K562 (cell line): ENCODE measurements around the gene PPFIBP2. TPM values are rescaled to one million over a fixed set of nuclear protein-coding genes. Genes with fewer than 3 reads are reported as not detected.

Experiments used
- ATAC-seq: fragments of 200-7000 bp; cut with Tn5 transposase; 3 replicates; pipeline ENCODE4 v1.9.1; 2020; ENCODE audit warnings: moderate library complexity
- BruUV-seq: library from RNA; stranded (reverse); fragments of 400-500 nt; replicated peaks from 2 replicates; lab custom pipeline; 2021; lab: Mats Ljungman, UMichigan
- CTCF ChIA-PET: fragments of 300-600 bp; formaldehyde crosslinking; extraction: SDS; loops from one replicate; lab custom pipeline; 2021; ENCODE audit warnings: low intra/inter-chr PET ratio; lab: Yijun Ruan, JAX
- POLR2A ChIA-PET: fragments of 300-600, 350-650 bp; sonication (Branson Sonifier 250); formaldehyde crosslinking; extraction: SDS; loops from one replicate; lab custom pipeline; 2021; ENCODE audit warnings: antibody characterized with exemption, inconsistent platforms; lab: Yijun Ruan, JAX
- DNase-seq, 4 experiments: peaks; one replicate each; pipeline versions ENCODE4 v3.0.0 to v3.0.0-alpha.2; 2011 to 2018; ENCODE audit warnings: low spot score in 3 of 4, mixed read lengths in 3 of 4; ENCODE audit errors: extremely low read depth in 1 of 4
- FAIRE-seq: peaks from 2 replicates; lab custom pipeline; 2011; peaks lifted over from hg19 to GRCh38; lab: Jason Lieb, UNC
- H2AFZ ChIP-seq: 2 replicates; pipeline ENCODE4 v1.6.0; 2011; ENCODE audit warnings: low read depth, low read length, control low read depth, inconsistent platforms
- H3K27ac ChIP-seq: fragments of 200-600 bp; 3 replicates; pipeline ENCODE4 v1.8.0; 2011; ENCODE audit warnings: low read depth, mild to moderate bottlenecking, control low read depth, inconsistent platforms, low read length, moderate library complexity, mixed read lengths; ENCODE audit errors: extremely low read depth
- H3K27me3 ChIP-seq, 2 experiments: fragments of 300-600 bp in 1 of 2; 2 replicates in 1 of 2; 3 replicates in 1 of 2; pipeline versions ENCODE4 v1.6.0 to v1.8.0; 2011; ENCODE audit warnings: inconsistent platforms in 2 of 2, low read length in 2 of 2, mild to moderate bottlenecking in 1 of 2, mixed read lengths in 1 of 2, moderate library complexity in 1 of 2; ENCODE audit not compliant: control insufficient read depth in 2 of 2, insufficient read depth in 2 of 2
- H3K36me3 ChIP-seq: fragments of 300-600 bp; 3 replicates; pipeline ENCODE4 v1.8.0; 2011; ENCODE audit warnings: mild to moderate bottlenecking, low read length, inconsistent platforms; ENCODE audit not compliant: control insufficient read depth, insufficient read depth
- H3K4me1 ChIP-seq, 2 experiments: fragments of 200-600 bp in 1 of 2; replicated peaks in 1 of 2; 2 replicates in 1 of 2; 3 replicates in 1 of 2; pipeline versions ENCODE4 v1.5.1 to v1.8.0; 2011; ENCODE audit warnings: inconsistent platforms in 2 of 2, low read length in 2 of 2, mild to moderate bottlenecking in 1 of 2, mixed read lengths in 1 of 2, moderate library complexity in 1 of 2; ENCODE audit not compliant: control insufficient read depth in 2 of 2, insufficient read depth in 2 of 2
- H3K4me2 ChIP-seq: 2 replicates; pipeline ENCODE4 v1.6.1; 2011; ENCODE audit warnings: low read length, control low read depth, inconsistent platforms, mixed read lengths; ENCODE audit not compliant: insufficient read depth
- H3K4me3 ChIP-seq: fragments of 200-600 bp; sonication (generic), shearing (Covaris generic); 2 replicates; pipeline ENCODE4 v1.5.1; 2016; ENCODE audit warnings: control low read depth, inconsistent platforms
- H3K79me2 ChIP-seq: fragments of 200-600 bp; 3 replicates; pipeline ENCODE4 v1.8.0; 2011; ENCODE audit warnings: low read length, inconsistent platforms; ENCODE audit not compliant: control insufficient read depth, insufficient read depth
- H3K9ac ChIP-seq, 2 experiments: 2 replicates each; pipeline versions ENCODE4 v1.6.0 to v1.6.1; 2011; ENCODE audit warnings: low read depth in 2 of 2, low read length in 2 of 2, control low read depth in 1 of 2, inconsistent platforms in 1 of 2, mild to moderate bottlenecking in 1 of 2, mixed read lengths in 1 of 2; ENCODE audit not compliant: insufficient read depth in 1 of 2
- H3K9me1 ChIP-seq: one replicate; pipeline ENCODE4 v1.6.0; 2011; ENCODE audit warnings: inconsistent platforms, mild to moderate bottlenecking, low read length, moderate library complexity; ENCODE audit not compliant: control insufficient read depth, insufficient read depth
- H3K9me3 ChIP-seq: replicated peaks from 2 replicates; pipeline ENCODE4 v1.5.1; 2011; ENCODE audit warnings: low read depth, low read length, inconsistent platforms; ENCODE audit not compliant: control insufficient read depth, insufficient read depth
- H4K20me1 ChIP-seq: replicated peaks from 2 replicates; pipeline ENCODE4 v1.6.1; 2011; ENCODE audit warnings: low read length, inconsistent platforms, mixed read lengths; ENCODE audit not compliant: control insufficient read depth, insufficient read depth
- HNRNPK ChIP-seq: fragments of 200-400 bp; formaldehyde crosslinking; IDR thresholded peaks from one replicate; pipeline ENCODE4 v1.6.1; 2018; ENCODE audit warnings: mild to moderate bottlenecking, low read depth, low read length; ENCODE audit not compliant: poor library complexity, severe bottlenecking
- LCOR ChIP-seq: sonication (generic); formaldehyde crosslinking; IDR thresholded peaks from 2 replicates; pipeline ENCODE4 v1.8.0; 2022; ENCODE audit warnings: mild to moderate bottlenecking, missing genetic modification reagents
- OTX1 ChIP-seq: fragments of 450-650 bp; formaldehyde crosslinking; IDR thresholded peaks from 2 replicates; pipeline ENCODE4 v1.4.0; 2022; ENCODE audit warnings: mild to moderate bottlenecking
- PHTF2 ChIP-seq: fragments of 250-450 bp; sonication (Bioruptor Pico); IDR thresholded peaks from 2 replicates; pipeline ENCODE4 v1.5.0; 2021; ENCODE audit warnings: mild to moderate bottlenecking
- SPI1 ChIP-seq: IDR thresholded peaks from 2 replicates; pipeline ENCODE4 v1.6.1; 2011; ENCODE audit warnings: low read depth, low read length, control low read depth, borderline replicate concordance
- SUPT5H ChIP-seq: fragments of 450-650 bp; IDR thresholded peaks from 2 replicates; pipeline ENCODE4 v1.6.1; 2016
- WGBS: fragments of 100-300 bp; shearing (Covaris generic); methylation state at CpG from one replicate; pipeline ENCODE4 v1.1.6; 2016; ENCODE audit warnings: low coverage, mixed read lengths; ENCODE audit not compliant: insufficient coverage; ENCODE audit errors: missing lambda C conversion rate; 5-methylcytosine and 5-hydroxymethylcytosine counted together
- in situ Hi-C: fragments of 300-500 bp; cut with MboI; formaldehyde crosslinking; loops from 4 replicates; pipeline ENCODE4 v1.15.0; 2018; ENCODE audit warnings: inconsistent platforms, mixed read lengths
- intact Hi-C: fragments of 100-400 bp; cut with micrococcal nuclease; formaldehyde crosslinking; loops from 2 replicates; pipeline ENCODE4 v1.14.2; 2022
- polyA plus RNA-seq, 8 experiments: library from polyadenylated mRNA; depleted of rRNA in 4 of 8; stranded (reverse) in 5 of 8; unstranded in 3 of 8; fragments of >200 nt; fragmentation: Nextera tagmentation in 2 of 8; fragmentation: Illumina TruSeq in 1 of 8; extraction: Ambion mirVana in 2 of 8; extraction: Trizol in 1 of 8; gene quantifications; 2 replicates each; pipeline versions ENCODE4 v1.2.1 to v1.2.3, GENCODE V29; 2011 to 2014; ENCODE audit warnings: inconsistent platforms in 1 of 8, missing spikeins in 1 of 8
- total RNA-seq, 7 experiments: library from RNA; depleted of rRNA in 6 of 7; stranded (reverse); fragments of >200 nt in 6 of 7; fragmentation: Illumina TruSeq in 2 of 7; extraction: Trizol in 2 of 7; gene quantifications; 2 replicates each; pipeline versions ENCODE4 v1.2.1 to v1.2.3, GENCODE V29; 2011 to 2021; ENCODE audit warnings: low replicate concordance in 1 of 7
- TF ChIP-seq, protein P1 (sequence below): sonication (generic); formaldehyde crosslinking; IDR thresholded peaks from 2 replicates; pipeline ENCODE4 v1.8.0; 2022; ENCODE audit warnings: missing genetic modification reagents, mild to moderate bottlenecking, borderline replicate concordance
- TF ChIP-seq, protein P2 (sequence below): sonication (generic); formaldehyde crosslinking; IDR thresholded peaks from 2 replicates; pipeline ENCODE4 v1.8.0; 2022; ENCODE audit warnings: missing genetic modification reagents, mild to moderate bottlenecking, moderate library complexity, borderline replicate concordance

The PPFIBP2 gene
- total and polyA plus RNA-seq, 9 of the 15 experiments (the other 6 are each of a cell fraction or from before 2014, with no cell fraction given): 0.18 to 3.4 (median 1.2) TPM

DNA sequence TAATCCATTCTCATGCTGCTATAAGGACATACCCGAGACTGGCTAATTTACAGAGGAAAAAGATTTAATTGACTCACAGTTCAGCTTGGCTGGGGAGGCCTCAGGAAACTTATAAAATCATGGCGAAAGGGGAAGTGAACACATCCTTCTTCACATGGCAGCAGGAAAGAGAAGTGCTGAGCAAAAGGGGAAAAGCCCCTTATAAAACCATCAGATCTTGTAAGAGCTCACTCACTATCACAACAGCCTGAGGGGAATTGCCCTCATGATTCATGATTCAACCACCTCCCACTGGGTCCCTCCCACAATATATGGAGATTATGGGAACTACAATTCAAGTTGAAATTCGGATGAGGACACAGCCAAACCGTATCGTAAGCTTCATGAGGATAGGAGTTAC, 163.3 kb downstream of the PPFIBP2 start:
- Histone ChIP-seq H3K9me3 (no peaks in the 10 kb centered on the region), H3K36me3 (no peaks in the 10 kb centered on the region), H3K9me1 (no peaks in the 10 kb centered on the region), H3K79me2 (no peaks in the 10 kb centered on the region), H3K4me1 (peaks cover 0 to 12% of the 10 kb centered on the region in 2 experiments; a peak in 3 of 5 replicates), H3K9ac (no peak overlapping the region), H4K20me1 (no peaks in the 10 kb centered on the region), H3K4me2 (no peak overlapping the region), H2AFZ (no peak overlapping the region), H3K27me3 (peaks cover 0 to 18% of the 10 kb centered on the region in 2 experiments; a peak in 2 of 5 replicates), H3K4me3 (no peak overlapping the region), H3K27ac (no peak overlapping the region)
- TF ChIP-seq, protein P1, sequence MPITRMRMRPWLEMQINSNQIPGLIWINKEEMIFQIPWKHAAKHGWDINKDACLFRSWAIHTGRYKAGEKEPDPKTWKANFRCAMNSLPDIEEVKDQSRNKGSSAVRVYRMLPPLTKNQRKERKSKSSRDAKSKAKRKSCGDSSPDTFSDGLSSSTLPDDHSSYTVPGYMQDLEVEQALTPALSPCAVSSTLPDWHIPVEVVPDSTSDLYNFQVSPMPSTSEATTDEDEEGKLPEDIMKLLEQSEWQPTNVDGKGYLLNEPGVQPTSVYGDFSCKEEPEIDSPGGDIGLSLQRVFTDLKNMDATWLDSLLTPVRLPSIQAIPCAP (CRISPR knock-in tag): no peak
- peak; percentile 40; the same call in 1 of the 2 replicates for TF ChIP-seq SPI1
- 9% methylated on average over 5 of the region's 5 CpGs for WGBS
- FAIRE-seq: no peak
- ATAC-seq: no peak
- POLR2A ChIA-PET: no interaction called here
- CTCF ChIA-PET: no interaction called here
- BruUV-seq: no TSS peak
- intact Hi-C loops: no loop called here
- in situ Hi-C loops: no loop called here
- DNase-seq: no peak

DNA sequence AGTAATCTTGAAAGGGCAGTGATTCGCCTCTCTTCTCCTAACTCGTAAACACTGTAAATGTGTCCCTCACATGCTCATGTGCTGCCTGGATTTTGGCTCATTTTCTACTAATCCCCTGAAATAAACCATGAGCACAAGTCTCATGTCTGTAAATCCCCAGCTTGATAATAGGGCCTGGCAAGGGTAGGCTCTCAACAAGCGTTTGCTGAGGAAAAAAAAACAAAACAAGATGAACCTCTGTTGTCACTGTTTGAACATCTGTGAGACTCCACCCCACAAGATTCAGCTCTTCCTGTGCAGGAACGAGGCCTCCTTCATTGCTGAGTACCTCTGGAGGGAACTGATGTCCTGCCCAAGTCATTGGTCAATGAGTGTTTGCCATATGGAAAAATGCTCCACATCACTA, 164.0 kb downstream of the PPFIBP2 start:
- Histone ChIP-seq H3K9me1 (no peaks in the 10 kb centered on the region), H3K79me2 (no peaks in the 10 kb centered on the region), H3K4me2 (no peak overlapping the region), H3K36me3 (no peaks in the 10 kb centered on the region), H2AFZ (no peak overlapping the region), H3K27me3 (peaks cover 0 to 16% of the 10 kb centered on the region in 2 experiments; a peak in 2 of 5 replicates), H3K9ac (no peak overlapping the region), H3K9me3 (no peaks in the 10 kb centered on the region), H3K4me3 (no peak overlapping the region), H4K20me1 (no peaks in the 10 kb centered on the region), H3K27ac (no peak overlapping the region), H3K4me1 (peaks cover 0 to 12% of the 10 kb centered on the region in 2 experiments; a peak in 3 of 5 replicates)
- ChIA-PET CTCF (no interaction called here), POLR2A (interaction anchor here (0.6 kb wide), 1 partner anchor 9 kb away, joined by 3 read pairs; no protein-coding TSS in a partner anchor)
- intact Hi-C loops: no loop called here
- FAIRE-seq: no peak
- no peak for ATAC-seq
- BruUV-seq: no TSS peak
- in situ Hi-C loops: no loop called here
- WGBS: 1% methylated on average over 4 of the region's 4 CpGs
- no peak for DNase-seq
- TF ChIP-seq SUPT5H (no peak), HNRNPK (no peak), PHTF2 (CRISPR knock-in tag) (no peak), OTX1 (CRISPR knock-in tag) (no peak), LCOR (CRISPR knock-in tag) (no peak)
- TF ChIP-seq, protein P2, sequence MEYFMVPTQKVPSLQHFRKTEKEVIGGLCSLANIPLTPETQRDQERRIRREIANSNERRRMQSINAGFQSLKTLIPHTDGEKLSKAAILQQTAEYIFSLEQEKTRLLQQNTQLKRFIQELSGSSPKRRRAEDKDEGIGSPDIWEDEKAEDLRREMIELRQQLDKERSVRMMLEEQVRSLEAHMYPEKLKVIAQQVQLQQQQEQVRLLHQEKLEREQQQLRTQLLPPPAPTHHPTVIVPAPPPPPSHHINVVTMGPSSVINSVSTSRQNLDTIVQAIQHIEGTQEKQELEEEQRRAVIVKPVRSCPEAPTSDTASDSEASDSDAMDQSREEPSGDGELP: no peak
